ENCODE results near the gene AIFM3. TPM values are rescaled to one million over a fixed set of nuclear protein-coding genes. Genes with fewer than 3 reads are reported as not detected.

The AIFM3 gene
- total RNA-seq, 2 donors from 2014 or later: 126 to 184 TPM

DNA sequence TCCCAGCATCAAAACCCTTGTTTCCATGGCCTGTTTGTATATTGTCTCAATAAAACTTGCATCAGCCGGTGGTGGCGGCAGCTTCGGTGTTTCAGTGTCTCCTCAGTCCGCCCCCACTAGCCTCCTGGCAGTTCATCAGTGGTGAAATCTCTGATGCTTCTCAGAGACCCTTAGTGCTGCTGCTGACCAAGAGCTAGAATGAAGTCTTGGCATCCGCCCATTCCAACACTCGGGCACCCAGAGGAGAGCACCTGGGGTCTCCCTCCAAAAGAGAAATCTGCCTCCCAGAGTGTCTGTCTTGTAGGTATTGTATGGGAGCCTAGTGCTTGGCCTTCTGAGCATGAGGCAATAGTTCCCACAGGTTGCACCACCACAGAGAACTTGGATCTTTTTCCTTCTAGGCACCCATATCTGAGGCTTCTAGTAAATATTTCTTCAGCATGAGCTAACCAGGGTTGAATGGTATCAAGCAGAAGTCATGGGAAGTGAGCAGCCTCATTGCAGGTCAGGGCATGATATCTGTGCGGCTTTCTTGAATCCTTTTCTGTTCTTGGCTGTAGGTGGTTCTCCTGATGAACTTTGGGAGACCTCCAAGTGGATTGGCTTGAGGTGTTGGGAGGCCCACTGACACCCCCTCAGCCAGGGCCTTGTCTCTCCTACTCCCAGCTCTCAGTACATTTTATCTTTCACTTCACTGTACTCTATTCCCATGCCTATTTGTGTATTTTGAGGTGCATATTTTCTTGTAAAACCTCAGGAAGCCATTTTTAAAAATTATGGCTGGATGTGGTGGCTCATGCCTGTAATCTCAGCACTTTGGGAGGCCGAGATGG is 13.2 kb upstream of the AIFM3 start:
- DNase-seq (no peak), ATAC-seq (no peak)
- intact Hi-C loops (cut with DNase I, micrococcal nuclease): no loop called here

DNA sequence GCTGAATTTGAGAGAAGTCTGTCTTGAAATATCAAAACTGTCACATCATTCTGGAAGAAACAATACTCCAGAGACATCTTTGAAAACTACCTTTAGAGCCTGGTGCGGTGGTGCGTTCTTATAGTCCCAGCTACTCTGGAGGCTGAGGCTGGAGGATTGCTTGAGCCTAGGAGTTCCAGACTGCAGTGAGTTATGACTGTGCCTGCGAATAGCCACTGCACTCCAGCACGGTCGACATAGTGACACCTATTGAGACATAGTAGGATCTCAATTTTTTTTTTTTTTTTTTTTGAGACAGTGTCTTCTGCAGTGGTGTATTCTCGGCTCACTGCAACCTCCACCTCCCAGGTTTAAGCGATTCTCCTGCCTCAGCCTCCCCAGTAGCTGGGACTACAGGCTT is 11.5 kb upstream of the AIFM3 start:
- ATAC-seq: no peak
- no peak for DNase-seq
- intact Hi-C loops (cut with DNase I, micrococcal nuclease): no loop called here

DNA sequence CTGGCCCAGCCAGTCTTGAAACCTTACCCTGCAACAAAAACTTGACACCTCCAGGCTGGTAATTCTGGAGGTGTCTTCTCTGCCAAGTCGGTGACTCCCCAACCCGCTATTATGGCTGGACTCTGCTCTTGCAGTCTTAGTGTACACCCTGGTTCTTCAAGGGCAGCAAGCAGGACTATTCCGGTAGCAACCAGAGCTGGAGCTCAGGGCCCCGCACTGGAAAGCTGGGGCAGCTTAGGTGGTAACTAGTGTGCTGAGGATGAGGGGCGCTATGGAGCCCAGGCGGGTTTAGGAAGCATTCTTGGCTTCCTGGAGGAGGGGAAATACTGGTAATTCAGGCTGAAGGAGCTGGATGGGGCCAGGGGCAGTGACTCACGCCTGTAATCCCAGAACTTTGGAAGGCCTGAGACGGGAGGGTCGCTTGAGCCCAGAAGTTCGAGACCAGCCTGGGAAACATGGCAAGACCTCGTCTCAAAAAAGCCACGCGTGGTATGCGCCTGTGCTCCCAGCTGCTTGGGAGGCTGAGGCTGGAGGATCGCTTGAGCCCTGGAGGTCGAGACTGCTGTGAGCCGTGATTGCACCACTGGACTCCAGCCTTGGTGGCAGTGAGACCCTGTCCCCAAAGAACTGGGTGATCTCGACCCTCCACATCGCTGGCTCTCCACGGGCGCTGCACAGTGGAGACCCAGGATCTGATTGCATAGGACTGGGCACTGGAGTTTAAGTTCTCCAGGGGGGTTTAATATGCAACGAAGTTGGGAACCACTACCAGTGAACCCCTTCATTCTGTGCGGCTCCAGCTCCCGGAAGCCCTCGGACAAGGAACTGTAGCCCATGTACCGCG is 10.6 kb upstream of the AIFM3 start:
- peak; percentile 81 to 85 for DNase-seq
- ATAC-seq: peak; percentile 51

DNA sequence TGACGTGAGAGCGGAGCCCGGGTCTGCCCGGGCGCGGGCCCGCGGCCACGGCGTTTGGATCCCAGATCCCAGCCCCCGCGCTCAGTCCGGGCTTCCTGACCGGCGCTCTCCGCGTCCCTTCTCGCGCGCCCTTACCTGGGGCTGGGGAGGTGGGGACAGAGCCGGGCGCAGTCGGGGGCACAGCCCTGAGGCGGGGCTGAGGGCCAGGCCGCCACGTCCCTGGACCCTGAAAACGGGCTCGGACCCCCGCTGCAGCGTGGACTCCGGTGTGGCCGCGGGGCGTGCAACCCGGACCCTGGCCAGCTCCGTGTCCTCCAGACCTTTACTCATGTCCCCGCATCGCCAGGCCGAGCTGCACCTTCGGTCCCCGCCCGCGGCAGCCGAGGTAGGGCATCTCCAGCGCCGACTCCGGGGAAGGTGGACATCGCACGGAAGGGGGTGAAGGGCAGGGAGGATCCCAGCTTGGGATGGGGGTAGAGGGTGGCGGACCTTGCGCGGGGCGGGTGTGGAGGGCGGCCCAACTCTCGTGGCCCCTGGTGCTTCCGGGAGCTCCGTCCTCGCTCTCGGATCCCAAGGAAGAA is 9.9 kb upstream of the AIFM3 start:
- peak; percentile 57 for ATAC-seq
- peak in 1 of 2 donors; percentile 72 for DNase-seq
- intact Hi-C loops (cut with DNase I, micrococcal nuclease): no loop called here

More for the DNA sequence above, 10.6 kb upstream of the AIFM3 start:
- intact Hi-C loops (cut with DNase I, micrococcal nuclease): no loop called here

DNA sequence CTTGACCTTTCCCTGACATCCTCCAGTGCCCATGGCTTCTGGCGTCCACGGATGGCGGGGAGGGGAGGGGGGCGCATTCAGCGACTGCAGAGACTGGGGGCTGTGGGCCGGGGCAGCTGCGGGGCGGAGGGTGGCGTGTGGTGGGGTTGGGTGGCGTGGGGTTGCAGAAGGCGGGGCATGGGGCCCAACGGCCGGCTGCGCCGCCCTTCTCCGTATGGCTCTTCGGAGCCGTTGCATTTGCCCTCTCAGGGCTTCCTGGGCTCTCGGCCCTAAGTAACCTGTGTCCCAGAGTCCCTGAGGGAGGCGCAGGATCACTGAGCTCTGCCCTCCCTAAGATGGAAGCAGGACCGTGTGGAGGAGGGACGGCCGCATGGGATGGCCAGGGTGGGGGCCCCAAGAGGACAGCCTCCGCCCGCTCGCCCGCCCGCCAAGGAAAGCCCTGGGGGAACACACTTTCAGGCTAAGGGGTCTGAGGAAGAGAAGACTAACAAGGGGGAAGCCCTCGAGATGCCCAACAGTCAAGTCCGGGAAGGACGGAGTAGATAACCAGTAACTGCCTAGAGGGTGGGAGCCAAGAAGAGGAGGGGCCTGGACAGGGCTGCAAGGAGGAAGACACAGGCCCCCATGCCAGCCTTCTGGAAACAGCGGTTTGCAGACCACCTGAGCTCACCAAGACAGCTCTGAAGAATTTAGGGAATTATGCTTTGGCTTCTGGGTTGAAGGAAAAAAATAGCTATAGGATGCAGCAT is 9.2 kb upstream of the AIFM3 start:
- DNase-seq (peak; percentile 82 to 83), ATAC-seq (peak; percentile 65)
- intact Hi-C loops (cut with DNase I, micrococcal nuclease): no loop called here

DNA sequence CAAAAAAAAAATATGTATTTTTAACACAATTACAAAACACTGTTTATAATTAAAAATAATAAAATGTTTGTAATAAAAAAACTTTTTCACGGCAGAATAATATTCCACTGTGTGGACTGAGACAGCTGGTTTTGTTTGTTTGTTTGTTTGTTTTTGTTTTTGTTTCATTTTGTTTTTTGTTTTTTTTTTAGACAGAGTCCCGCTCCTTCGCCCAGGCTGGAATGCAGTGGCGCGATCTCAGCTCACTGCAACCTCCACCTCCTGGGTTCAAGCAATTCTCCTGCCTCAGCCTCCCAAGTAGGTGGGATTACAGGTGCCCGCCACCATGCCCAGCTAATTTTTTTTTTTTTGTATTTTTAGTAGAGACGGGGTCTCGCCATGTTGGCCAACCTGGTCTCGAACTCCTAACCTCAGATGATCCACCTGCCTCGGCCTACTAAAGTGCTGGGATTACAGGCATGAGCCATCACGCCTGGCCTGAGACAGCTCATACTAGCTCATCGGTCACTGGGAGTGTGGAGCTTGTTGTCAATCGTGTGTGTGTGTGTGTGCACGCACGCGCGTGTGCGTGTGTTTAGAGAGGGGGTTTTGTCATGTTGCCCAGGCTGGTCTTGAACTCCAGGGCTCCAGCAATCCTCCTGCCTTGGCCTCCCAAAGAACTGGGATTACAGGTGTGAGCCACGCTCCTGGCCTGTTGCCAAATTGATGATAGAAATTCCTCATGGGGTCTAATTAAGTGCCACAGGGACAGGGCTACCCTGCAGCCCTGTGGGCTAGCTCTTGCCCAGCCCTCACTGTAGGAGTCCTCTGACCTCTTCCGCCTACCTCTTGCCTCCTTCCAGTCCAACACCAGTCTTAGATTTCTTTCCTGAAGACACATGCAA is 7.2 kb upstream of the AIFM3 start:
- intact Hi-C loops (cut with DNase I, micrococcal nuclease): no loop called here
- DNase-seq (no peak), ATAC-seq (no peak)

DNA sequence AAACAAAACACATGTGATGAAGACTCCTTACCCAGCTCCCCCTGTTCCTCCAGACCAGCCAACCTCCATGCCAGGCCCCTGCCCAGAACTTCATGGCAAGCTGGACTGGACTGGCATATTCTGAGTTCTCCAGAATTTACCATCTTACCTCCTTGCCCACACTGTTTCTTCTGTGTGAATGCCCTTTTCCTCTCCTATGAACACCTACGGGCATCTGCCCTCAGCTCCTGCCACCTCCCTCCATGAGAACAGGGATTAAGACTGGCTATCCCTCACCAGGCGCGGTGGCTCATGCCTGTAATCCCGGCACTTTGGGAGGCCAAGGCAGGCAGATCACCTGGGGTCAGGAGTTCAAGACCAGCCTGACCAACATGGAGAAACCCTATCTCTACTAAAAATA is 6.4 kb upstream of the AIFM3 start:
- ATAC-seq: no peak
- intact Hi-C loops (cut with DNase I, micrococcal nuclease): no loop called here
- no peak for DNase-seq

DNA sequence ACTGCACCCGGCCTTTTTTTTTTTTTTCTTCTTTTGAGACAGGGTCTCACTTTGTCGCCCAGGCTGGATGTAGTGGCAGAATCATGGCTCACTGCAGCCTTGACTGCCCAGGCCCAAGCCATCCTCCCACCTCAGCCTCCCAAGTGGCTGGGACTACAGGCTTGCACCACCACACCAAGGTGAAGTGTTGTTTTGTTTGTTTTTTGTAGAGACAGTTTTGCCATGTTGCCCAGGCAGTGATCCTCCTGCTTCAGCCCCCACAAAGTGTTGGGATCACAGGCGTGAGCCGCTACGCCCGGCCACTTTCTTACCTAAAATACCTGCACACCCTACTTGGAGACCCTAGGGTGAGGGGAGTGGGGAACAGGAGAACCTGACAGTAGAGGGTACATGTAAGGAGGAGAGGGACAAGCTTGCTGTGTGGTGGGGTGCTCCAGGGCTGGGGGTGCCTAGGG is 4.5 kb upstream of the AIFM3 start:
- ATAC-seq (no peak), DNase-seq (no peak)
- intact Hi-C loops (cut with DNase I, micrococcal nuclease): no loop called here

DNA sequence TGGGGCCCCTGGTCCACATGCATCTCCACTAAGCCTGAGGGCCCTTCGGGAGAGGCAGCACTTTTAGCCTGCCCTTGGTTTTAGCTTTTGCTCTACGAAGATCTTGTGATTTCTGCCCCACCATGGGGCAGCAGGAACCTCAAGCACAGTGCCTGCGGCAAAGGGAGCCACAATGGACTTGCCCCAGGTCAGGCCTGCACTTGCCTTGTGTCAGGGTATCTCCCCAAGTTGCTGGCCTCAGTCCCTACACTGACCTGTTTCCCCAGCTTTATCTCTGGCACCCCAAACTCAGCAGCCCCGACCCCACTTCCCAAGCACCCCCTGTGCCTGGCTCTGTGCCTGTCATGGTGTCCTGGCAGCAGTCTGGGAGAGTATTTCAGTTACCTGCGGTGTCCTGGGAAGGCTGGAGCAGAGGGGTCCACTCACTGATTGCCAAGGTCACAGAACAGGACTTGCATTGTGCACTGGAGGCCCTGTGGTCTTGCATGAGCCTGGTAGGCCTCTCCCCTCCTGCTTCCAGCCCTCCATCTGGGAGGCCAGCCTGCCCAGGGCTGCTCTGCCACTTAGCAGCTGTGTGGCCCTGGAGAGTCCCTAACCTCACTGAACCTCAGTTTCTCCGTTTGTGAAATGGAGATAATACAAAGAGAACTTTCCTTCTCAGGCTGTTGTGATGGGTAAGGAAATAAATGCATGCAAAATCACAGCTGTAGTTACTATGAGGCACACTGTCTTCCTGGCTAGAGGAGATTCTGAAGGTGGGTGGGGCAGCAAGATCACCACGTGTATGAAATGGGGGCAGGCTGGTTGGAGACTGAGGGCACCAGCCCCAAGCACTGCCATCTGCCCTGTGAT is 3.6 kb upstream of the AIFM3 start:
- ATAC-seq (no peak), DNase-seq (no peak)
- intact Hi-C loops (cut with DNase I, micrococcal nuclease): no loop called here

DNA sequence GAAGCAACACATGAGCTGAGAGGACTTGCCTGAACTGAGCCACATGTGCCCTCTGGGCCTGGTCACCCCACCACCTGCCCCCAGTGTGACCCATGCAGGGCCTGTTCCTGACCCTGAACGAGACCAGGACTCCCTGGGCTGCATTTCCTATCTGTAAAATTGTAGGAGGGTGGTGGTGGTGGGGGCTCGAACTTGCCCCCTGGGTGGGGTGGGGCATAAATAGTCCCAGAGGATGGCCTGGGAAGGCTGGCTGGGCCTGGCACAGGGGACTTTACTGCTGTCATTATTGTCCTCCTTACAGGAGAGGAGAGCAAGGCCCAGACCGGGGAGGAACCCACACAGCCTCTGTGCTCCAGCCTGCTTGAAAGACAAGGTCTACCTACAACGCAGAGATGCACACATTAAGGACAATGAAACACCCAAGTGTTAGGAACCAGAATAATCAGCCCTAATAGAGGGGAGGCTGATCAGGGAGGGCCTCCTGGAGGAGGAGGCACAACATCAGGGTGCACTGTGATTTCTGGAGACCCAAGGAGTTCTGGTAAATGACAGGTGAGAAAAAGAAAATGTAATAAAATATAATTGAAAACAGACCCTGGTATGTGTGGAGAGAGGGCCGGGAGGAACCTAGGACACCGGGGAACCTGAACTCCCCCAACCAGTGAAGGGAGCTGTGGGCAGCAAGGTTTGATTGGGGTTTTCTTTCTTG is 2.8 kb upstream of the AIFM3 start:
- DNase-seq (no peak), ATAC-seq (no peak)
- intact Hi-C loops (cut with DNase I, micrococcal nuclease): no loop called here

DNA sequence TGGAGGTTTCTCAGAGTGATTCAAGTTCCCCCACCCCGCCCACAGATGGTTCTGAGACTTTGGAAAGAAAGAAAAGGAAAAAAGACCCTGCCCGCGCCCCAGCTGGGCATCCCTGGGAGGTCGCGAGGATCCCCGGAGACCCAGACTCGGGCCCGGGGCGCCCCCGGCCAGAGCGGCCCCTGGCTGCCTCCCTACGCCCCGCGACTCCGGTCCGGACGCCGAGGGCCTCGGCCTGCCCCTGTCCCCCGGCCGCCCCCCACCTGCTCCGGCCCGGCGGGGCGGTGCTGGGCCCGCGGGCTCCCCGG is 2.3 kb upstream of the AIFM3 start:
- intact Hi-C loops (cut with DNase I, micrococcal nuclease): no loop called here
- DNase-seq: no peak
- no peak for ATAC-seq

DNA sequence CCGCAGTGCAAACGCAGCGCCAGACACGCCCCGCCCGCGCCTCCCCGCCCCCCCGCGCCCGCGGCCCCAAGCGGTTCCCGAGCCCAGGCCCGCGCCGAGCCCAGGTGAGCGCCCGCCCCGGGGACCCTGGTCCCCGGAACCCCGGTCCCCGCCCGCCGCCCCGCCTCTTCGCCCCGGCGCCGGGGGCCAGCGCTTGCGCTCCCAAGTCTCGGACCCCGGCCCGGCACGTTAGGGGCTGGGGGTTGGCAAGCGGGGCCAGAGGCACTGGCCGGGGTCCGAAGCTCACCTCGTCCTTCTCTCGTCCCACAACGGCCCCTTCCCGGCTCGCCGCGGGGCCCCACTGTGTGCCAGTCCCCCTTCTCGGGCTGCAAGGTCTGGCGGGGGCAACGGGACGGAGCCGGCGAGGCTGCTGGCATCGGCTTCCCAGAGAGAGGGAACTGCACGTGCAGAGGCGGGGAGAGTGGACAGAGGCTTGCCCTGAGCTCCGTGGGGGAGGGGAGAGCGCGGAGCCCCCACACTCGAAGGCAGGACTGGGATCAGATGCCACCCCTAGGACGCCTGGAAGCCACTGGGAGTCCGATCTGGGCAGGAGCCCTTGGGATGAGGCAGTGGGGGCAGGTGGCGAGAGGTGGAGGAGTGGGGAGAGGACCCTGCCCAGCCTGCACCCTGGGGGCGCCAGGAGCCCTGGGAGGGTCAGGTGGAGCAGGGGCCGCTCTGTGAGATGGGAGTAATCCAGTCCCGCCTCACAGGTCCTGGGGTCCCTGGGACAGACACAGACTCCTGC is 1.8 kb upstream of the AIFM3 start:
- DNase-seq: peak; percentile 58 to 61
- intact Hi-C loops (cut with DNase I, micrococcal nuclease): no loop called here
- peak; percentile 30 for ATAC-seq

DNA sequence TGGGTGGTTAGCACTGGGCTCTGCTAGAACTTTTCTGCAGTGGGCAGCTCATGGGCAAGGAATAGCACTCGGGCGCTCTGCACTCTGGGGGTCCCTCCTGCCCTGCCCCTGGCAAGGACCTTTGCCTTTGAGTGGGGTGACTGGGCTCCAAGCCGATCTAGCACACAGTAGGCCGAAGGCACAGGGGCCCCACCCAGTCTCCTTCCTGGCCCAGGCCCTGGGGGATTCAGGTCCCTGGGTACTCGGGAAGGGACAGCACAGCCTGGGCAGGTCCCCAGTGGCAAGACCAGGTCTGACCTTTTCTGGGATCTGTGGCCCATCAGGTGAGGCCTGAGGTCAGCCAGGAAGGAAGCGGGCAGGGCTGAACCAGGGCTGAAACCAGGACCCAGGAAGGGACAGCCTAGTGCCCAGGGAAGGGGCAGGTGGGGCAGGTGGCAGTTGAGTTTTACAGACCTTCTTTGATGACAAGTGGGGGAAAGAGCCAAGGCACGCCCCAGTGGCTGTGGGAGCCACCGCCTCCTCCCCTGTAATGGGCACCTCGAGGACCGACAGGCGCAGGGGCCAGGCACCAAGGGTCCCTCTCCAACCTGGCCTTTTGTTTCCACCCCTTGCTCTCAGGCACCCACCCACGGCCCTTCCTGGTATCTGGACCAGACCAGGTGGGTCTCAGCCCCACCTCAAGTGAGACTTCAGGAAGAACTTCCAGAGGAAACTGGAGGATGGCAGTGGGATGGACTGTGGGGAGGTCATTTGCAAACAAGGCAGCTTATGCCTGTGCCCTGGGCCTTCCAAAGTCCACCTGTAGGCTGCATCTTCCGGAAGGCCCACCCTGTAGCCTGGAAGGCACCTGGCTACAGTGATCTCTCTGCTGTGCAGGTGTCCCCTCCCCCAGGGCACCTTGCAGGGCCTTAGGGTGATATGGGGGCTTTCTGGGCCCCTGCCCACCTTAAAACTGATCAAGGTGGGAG is 883 bp upstream of the AIFM3 start:
- intact Hi-C loops (cut with DNase I, micrococcal nuclease): no loop called here
- ATAC-seq (peak; percentile 75), DNase-seq (peak; percentile 81 to 89)

DNA sequence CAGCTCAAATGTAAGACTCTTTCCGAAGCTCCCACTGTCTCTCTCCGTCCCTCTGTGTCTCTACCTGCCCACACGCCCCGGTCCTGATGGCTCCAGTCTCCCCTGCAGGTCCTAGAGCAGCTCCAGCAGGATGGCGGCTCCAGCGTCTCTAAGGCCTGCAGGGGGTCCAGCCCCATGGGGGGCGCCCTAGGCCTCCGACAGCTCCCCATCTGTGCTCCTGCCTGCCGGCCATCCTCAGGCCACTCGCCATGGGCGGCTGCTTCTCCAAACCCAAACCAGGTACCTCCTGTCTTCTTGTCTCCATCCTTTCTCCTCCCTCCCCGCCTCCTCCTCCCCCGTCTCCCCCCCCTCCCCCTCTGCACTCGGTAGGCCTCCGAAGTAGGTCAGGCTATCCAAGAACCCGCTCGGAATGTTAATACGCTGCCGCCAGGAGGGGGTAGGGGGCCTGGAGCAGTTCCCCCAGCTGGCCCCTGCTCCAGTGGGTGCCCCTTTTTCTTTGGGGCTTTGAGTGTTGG is 699 bp downstream of the AIFM3 start:
- ATAC-seq: no peak
- no peak for DNase-seq
- intact Hi-C loops (cut with DNase I, micrococcal nuclease): no loop called here
